ENCODE data around the gene SDK1.

SDK1 gene

DNA sequence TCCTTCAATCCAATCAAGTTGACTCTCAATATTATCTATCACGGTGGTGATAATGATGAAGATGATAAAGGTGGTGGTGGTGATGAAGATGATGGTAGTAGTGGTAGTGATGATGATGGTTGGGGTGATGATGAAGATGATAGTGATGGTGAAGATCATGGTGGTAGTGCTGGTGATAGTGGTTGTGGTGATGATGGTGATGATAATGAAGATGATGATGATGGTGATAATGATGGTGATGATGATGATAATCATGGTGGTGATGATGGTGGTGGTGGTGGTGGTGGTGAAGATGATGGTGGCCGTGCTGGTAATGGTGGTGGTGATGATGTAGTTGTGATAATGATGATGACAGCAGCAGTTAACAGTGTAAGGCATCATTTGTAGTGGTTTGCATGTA is 29.8 kb upstream of the SDK1 start:
- Histone ChIP-seq H3K4me3 (ENCODE audit: low read depth in 1 of 2, low read length in 1 of 2) (no peak overlapping the region), H3K4me1 (ENCODE audit: control insufficient read depth in 1 of 2, insufficient read depth in 1 of 2, low read depth in 1 of 2, low read length in 1 of 2) (no peaks in the 10 kb centered on the region), H3K9me3 (no peaks in the 10 kb centered on the region), H3K27ac (no peak overlapping the region), H3K27me3 (peaks cover 5% of the 10 kb centered on the region), H3K36me3 (no peaks in the 10 kb centered on the region)
- TF ChIP-seq, protein P1, sequence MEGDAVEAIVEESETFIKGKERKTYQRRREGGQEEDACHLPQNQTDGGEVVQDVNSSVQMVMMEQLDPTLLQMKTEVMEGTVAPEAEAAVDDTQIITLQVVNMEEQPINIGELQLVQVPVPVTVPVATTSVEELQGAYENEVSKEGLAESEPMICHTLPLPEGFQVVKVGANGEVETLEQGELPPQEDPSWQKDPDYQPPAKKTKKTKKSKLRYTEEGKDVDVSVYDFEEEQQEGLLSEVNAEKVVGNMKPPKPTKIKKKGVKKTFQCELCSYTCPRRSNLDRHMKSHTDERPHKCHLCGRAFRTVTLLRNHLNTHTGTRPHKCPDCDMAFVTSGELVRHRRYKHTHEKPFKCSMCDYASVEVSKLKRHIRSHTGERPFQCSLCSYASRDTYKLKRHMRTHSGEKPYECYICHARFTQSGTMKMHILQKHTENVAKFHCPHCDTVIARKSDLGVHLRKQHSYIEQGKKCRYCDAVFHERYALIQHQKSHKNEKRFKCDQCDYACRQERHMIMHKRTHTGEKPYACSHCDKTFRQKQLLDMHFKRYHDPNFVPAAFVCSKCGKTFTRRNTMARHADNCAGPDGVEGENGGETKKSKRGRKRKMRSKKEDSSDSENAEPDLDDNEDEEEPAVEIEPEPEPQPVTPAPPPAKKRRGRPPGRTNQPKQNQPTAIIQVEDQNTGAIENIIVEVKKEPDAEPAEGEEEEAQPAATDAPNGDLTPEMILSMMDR (IDR thresholded peaks at IDR 0.05), result no peak

DNA sequence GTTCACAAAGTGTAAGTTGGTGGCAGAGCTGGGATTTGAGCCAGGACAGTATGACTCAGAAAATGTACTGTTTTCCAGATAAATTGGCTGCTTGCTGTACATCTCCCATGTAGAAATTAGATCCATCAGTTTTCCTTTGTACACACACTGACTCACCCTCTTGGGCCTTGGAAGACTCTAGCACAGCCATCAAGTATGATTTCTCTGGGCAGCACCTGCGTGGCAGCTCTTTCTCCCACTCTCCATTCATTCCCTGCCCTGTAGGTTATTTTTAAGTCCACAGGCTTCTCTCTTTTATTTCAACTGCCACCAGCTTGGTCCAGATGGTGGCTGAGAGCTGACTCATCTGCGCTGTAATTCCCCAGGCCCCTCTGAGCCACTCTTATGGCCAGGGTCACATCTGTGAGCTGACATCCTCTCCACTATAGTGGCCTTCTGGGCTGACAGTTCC is 28.3 kb upstream of the SDK1 start:
- H3K36me3 ChIP-seq, result no peaks in the 10 kb centered on the region
- peaks cover 3% of the 10 kb centered on the region for H3K27me3 ChIP-seq
- no peaks in the 10 kb centered on the region for H3K9me3 ChIP-seq
- H3K4me1 ChIP-seq (ENCODE audit: control insufficient read depth in 1 of 2, insufficient read depth in 1 of 2, low read depth in 1 of 2, low read length in 1 of 2), result no peaks in the 10 kb centered on the region
- no peak overlapping the region for H3K4me3 ChIP-seq (ENCODE audit: low read depth in 1 of 2, low read length in 1 of 2)
- TF ChIP-seq, protein P1 (IDR thresholded peaks at IDR 0.05), result no peak
- no peak overlapping the region for H3K27ac ChIP-seq

DNA sequence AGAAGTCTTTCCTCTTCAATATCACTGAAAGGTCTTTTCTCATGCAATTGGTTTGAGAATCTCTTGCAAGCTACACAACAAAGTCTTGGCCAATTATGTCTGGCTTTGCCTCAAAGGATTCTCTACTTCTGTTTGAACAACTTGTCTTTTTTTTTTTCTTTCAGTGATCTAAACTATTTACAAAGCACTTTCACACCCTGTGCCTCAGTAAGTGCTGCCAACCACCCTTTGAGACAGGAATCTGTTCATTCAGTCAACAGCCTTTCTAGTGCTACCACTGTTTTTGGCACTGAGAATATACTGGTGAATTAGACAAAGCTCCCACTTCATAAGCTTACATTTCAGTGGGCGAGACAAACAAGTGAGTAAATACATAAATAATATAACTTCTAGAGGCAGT is 26.9 kb upstream of the SDK1 start:
- Histone ChIP-seq H3K27ac (no peak overlapping the region), H3K4me3 (ENCODE audit: low read depth in 1 of 2, low read length in 1 of 2) (no peak overlapping the region), H3K4me1 (ENCODE audit: control insufficient read depth in 1 of 2, insufficient read depth in 1 of 2, low read depth in 1 of 2, low read length in 1 of 2) (no peaks in the 10 kb centered on the region), H3K27me3 (no peaks in the 10 kb centered on the region), H3K9me3 (no peaks in the 10 kb centered on the region), H3K36me3 (no peaks in the 10 kb centered on the region)
- TF ChIP-seq, protein P1 (IDR thresholded peaks at IDR 0.05), result no peak

GRCh38 chr7:3277604-3278572 is 23.2 kb upstream of the SDK1 start:
- TF ChIP-seq, protein P1 (IDR thresholded peaks at IDR 0.05), result no peak
- Histone ChIP-seq H3K9me3 (no peaks in the 10 kb centered on the region), H3K36me3 (no peaks in the 10 kb centered on the region), H3K4me1 (ENCODE audit: control insufficient read depth in 1 of 2, insufficient read depth in 1 of 2, low read depth in 1 of 2, low read length in 1 of 2) (no peaks in the 10 kb centered on the region), H3K27ac (no peak overlapping the region), H3K27me3 (no peaks in the 10 kb centered on the region), H3K4me3 (ENCODE audit: low read depth in 1 of 2, low read length in 1 of 2) (no peak overlapping the region)

- TF ChIP-seq, protein P1 (IDR thresholded peaks at IDR 0.05), result no peak
- no peak overlapping the region for H3K4me3 ChIP-seq (ENCODE audit: low read depth in 1 of 2, low read length in 1 of 2)
These were observed 21.8 kb upstream of the SDK1 start for GRCh38 chr7:3279147-3279818.

More at GRCh38 chr7:3279147-3279818, 21.8 kb upstream of the SDK1 start:
- no peaks in the 10 kb centered on the region for H3K4me1 ChIP-seq (ENCODE audit: control insufficient read depth in 1 of 2, insufficient read depth in 1 of 2, low read depth in 1 of 2, low read length in 1 of 2)
- no peaks in the 10 kb centered on the region for H3K36me3 ChIP-seq
- no peaks in the 10 kb centered on the region for H3K9me3 ChIP-seq
- no peaks in the 10 kb centered on the region for H3K27me3 ChIP-seq
- no peak overlapping the region for H3K27ac ChIP-seq
